Measurements from ENCODE around the gene AKAP1.

DNA sequence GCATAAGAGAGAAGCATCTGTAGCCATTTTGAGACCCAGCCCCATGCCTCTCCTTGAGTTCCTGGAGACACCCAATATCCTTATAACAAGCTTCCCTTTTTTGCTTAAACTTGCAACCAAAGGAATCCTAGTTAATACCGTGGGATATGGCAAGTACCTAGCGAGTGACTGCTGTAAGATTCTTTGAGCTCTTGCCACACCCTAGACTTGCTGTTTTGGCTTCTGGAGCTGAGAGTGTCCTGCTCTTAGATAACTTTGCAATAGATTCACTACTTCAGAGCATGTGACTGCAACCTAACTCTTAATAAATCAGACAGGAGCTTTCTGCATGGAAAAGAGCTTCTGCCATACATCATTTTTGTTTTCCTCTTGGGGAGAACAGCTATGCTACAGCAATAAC lies 58.3 kb downstream of the AKAP1 start:
- TF ChIP-seq, protein P1, sequence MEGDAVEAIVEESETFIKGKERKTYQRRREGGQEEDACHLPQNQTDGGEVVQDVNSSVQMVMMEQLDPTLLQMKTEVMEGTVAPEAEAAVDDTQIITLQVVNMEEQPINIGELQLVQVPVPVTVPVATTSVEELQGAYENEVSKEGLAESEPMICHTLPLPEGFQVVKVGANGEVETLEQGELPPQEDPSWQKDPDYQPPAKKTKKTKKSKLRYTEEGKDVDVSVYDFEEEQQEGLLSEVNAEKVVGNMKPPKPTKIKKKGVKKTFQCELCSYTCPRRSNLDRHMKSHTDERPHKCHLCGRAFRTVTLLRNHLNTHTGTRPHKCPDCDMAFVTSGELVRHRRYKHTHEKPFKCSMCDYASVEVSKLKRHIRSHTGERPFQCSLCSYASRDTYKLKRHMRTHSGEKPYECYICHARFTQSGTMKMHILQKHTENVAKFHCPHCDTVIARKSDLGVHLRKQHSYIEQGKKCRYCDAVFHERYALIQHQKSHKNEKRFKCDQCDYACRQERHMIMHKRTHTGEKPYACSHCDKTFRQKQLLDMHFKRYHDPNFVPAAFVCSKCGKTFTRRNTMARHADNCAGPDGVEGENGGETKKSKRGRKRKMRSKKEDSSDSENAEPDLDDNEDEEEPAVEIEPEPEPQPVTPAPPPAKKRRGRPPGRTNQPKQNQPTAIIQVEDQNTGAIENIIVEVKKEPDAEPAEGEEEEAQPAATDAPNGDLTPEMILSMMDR (IDR thresholded peaks at IDR 0.05; ENCODE audit: low read depth, low read length, missing input control), result no peak
- TF ChIP-seq TAF1 (conservative IDR thresholded peaks at IDR 0.05) (no peak), JUND (IDR thresholded peaks at IDR 0.05) (no peak), FOXA1 (IDR thresholded peaks at IDR 0.05) (no peak), FOXA2 (IDR thresholded peaks at IDR 0.05) (no peak), HNF4A (conservative IDR thresholded peaks at IDR 0.05) (no peak)
- TF ChIP-seq, protein P2, sequence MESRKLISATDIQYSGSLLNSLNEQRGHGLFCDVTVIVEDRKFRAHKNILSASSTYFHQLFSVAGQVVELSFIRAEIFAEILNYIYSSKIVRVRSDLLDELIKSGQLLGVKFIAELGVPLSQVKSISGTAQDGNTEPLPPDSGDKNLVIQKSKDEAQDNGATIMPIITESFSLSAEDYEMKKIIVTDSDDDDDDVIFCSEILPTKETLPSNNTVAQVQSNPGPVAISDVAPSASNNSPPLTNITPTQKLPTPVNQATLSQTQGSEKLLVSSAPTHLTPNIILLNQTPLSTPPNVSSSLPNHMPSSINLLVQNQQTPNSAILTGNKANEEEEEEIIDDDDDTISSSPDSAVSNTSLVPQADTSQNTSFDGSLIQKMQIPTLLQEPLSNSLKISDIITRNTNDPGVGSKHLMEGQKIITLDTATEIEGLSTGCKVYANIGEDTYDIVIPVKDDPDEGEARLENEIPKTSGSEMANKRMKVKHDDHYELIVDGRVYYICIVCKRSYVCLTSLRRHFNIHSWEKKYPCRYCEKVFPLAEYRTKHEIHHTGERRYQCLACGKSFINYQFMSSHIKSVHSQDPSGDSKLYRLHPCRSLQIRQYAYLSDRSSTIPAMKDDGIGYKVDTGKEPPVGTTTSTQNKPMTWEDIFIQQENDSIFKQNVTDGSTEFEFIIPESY (IDR thresholded peaks at IDR 0.05), result no peak
- TF ChIP-seq, protein P3, sequence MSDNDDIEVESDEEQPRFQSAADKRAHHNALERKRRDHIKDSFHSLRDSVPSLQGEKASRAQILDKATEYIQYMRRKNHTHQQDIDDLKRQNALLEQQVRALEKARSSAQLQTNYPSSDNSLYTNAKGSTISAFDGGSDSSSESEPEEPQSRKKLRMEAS (IDR thresholded peaks at IDR 0.05), result no peak
- TF ChIP-seq, protein P4, sequence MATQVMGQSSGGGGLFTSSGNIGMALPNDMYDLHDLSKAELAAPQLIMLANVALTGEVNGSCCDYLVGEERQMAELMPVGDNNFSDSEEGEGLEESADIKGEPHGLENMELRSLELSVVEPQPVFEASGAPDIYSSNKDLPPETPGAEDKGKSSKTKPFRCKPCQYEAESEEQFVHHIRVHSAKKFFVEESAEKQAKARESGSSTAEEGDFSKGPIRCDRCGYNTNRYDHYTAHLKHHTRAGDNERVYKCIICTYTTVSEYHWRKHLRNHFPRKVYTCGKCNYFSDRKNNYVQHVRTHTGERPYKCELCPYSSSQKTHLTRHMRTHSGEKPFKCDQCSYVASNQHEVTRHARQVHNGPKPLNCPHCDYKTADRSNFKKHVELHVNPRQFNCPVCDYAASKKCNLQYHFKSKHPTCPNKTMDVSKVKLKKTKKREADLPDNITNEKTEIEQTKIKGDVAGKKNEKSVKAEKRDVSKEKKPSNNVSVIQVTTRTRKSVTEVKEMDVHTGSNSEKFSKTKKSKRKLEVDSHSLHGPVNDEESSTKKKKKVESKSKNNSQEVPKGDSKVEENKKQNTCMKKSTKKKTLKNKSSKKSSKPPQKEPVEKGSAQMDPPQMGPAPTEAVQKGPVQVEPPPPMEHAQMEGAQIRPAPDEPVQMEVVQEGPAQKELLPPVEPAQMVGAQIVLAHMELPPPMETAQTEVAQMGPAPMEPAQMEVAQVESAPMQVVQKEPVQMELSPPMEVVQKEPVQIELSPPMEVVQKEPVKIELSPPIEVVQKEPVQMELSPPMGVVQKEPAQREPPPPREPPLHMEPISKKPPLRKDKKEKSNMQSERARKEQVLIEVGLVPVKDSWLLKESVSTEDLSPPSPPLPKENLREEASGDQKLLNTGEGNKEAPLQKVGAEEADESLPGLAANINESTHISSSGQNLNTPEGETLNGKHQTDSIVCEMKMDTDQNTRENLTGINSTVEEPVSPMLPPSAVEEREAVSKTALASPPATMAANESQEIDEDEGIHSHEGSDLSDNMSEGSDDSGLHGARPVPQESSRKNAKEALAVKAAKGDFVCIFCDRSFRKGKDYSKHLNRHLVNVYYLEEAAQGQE (IDR thresholded peaks at IDR 0.05), result no peak
